ACHN (cell line): ENCODE results near the gene ABHD6.
A peak's percentile ranks its signal among the peaks of the same experiment; 100 is the strongest.
"Not testable (repeated sequence)": the region's sequence is repeated elsewhere in the genome, so short reads cannot be mapped to it uniquely, and the experiment has no call there.

ENCODE experiments used
- DNase-seq: peaks from one replicate; pipeline ENCODE4 v3.0.0-alpha.2; 2015
- in situ Hi-C: cut with HindIII; loops from 2 replicates; pipeline ENCODE4 v1.10.0; 2017; ENCODE audit warnings: low sequenced_read_pairs, low pct_ligation_motif_present, low pct_unique_long_range_greater_than_20kb

The ABHD6 gene

DNA sequence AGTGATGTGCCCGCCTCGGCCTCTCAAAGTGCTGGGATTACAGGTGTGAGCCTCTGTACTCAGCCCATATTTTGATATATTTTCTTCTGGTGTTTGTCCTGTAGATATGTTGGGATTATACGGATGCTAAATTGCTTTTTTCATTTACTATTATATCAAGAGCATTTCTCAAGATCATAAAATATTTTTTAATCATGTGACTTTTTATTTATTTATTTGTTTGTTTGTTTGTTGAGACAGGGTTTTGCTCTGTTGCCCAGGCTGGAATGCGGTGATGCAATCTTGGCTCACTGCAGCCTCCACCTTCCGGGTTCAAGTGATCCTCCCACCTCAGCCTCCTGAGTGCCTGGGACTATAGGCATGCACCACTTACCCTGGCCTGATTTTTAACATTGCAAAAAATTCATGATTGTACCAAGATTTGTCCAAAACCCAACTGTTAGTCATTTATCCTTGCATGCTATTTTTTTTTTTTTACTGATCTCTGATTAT is 92.4 kb downstream of the ABHD6 start:
- in situ Hi-C loops, result no loop called here
- DNase-seq, result no peak

GRCh38 chr3:58331593-58332152 is 94.1 kb downstream of the ABHD6 start:
- DNase-seq, result no peak
- in situ Hi-C loops, result no loop called here

DNA sequence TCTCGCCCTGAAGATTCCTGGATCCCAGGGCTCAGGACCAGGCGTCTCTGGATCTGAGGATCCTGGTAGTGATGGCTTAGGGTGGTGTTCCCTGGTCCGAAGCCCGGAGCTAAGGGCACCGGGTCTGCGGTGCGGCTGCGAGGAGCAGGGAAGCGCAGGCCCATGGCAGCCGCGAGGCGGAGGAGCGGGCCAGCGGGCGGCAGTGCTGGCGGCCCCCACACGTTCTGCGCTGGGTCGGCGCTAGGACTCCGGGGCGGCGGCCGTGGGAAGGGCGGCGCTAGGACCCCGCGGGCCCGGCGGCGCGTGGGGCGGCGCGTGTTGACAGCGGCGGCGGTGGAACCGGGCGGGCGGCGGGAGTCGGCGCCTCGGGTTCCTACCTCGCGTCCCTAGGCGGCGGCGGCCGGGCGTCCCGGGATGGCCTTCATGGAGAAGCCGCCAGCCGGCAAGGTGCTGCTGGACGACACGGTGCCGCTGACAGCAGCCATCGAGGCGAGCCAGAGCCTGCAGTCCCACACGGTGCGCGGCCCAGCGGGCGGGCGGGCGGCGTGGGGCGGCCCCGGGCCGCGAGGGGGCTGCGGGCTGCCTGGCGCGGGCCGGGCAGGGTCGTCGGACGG is 95.1 kb downstream of the ABHD6 start, which contains the start of gene PXK:
Gene PXK, plus strand, starts transcription at position 318 of the 614 bp plus-strand sequence. Its CDS starts 97 bp downstream, at position 415.
- peak; percentile 67 for DNase-seq
- in situ Hi-C loops, result no loop called here

GRCh38 chr3:58333206-58334012 is 95.8 kb downstream of the ABHD6 start:
- in situ Hi-C loops, result no loop called here
- peak; percentile 29 for DNase-seq

GRCh38 chr3:58334013-58334321 is 96.4 kb downstream of the ABHD6 start:
- in situ Hi-C loops, result no loop called here
- no peak for DNase-seq

GRCh38 chr3:58334506-58334884 is 96.9 kb downstream of the ABHD6 start:
- no peak for DNase-seq
- in situ Hi-C loops, result no loop called here

DNA sequence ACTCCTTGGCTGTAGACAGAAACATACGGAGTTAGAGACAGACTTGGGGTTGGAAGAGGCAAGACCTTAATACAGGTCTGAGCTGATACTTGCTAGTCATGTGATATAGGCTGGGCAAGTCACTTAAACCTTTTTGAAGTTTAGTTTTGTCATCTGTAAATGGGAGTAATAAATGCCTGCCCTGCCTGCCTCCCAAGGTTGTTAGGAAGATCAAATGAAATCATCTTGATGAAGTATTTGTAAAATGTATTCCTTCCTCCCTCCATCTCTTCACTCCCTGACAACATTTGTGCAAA is 98.0 kb downstream of the ABHD6 start:
- no peak for DNase-seq
- in situ Hi-C loops, result no loop called here

DNA sequence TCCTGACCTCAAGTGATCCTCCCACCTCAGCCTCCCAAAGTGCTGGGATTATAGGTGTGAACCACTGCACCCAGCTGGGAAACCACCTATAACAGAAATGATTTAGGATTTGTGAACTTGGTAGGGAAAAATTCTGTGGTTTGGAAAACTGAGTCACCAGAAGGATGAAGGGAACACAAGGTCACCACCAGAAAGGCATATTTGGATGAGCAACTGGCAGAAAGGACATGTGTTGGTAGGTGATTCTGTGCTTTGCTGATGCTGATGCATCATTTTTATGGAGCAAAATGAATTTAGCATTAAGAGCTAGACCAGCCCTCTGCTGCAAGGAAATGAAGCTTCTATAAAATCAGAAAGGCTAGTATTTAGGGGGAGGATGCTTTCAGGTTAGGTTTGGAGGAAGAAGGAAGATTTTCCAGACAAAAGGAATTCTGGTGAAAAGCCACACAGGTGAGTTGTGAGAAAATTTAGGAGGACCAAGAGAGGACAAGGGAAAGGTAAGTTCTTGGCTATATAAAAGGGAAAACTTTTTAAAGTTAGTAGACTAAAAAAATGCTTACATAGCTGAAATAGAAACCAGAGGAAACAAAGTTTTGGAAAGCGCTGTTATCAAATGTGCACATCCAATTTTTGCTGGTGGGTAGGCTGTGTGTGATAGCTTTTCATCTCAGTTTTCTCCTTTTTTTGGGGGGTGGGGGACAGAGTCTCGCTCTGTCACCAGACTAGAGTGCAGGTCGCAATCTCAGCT is 98.7 kb downstream of the ABHD6 start:
- peak; percentile 43 for DNase-seq
- in situ Hi-C loops, result no loop called here

DNA sequence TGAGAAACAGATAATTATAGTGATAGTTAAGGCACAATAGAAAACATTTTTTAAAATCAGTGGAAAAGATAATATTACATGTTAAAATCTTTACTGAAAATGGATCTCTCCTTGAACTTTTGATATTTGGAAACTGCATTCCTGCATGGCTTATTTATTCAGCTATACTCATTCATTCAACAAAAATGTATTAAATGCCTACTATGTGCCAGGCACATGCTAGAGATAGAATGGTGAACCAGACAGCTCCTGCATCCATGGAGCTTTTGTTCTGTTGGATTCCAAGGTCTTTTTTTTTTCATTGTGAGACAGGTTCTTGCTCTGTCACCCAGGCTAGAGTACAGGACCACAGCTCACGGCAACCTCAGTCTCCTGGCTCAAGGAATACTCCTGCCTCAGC is 99.6 kb downstream of the ABHD6 start:
- in situ Hi-C loops, result no loop called here
- DNase-seq, result no peak

DNA sequence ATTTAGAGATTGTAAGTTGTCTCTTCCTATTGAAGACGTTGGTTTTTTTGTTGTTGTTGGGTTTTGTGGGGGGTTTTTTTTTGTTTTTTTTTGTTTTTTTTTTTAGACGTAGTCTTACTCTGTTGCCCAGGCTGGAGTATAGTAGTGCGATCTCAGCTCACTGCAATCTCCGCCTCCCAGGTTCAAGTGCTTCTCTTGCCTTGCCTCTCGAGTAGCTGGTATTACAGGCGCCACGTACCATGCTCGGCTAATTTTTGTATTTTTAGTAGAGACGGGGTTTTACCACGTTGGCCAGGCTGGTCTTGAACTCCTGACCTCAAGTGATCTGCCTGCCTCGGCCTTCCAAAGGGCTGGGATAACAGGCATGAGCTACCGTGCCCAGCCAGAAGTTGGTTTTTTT is 101.6 kb downstream of the ABHD6 start:
- DNase-seq, in situ Hi-C loops: not testable (repeated sequence)

DNA sequence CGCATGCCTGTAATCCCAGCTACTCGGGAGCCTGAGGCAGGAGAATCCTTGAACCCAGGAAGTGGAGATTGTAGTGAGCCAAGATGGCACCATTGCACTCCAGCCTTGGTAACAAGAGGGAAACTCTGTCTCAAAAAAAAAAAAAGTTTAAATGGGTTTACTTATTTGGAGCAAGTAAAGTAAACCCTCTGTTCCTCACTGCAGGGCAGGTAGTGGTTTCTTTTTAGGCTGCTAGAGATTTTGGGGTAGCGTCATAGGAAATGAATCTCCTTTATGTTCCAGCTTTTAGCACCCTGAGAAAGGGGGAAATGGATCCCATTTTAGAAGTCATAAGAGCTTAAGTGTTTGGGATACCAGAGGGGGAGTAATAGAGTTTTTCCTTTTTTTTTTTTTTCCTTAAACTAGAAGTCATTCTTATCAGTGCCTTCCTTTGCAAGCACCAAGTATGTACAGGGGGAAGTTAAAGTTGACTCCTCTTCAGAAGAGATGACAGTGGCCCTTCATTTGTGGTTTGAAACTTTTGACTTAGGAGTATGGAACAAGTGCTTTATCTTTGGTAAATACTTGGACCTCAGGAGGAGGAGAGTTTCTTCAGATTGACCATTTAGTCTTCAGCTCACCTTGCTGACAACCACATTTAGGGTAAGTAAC is 103.1 kb downstream of the ABHD6 start:
- no peak for DNase-seq
- in situ Hi-C loops, result no loop called here

GRCh38 chr3:58341376-58341775 is 103.8 kb downstream of the ABHD6 start:
- no peak for DNase-seq

DNA sequence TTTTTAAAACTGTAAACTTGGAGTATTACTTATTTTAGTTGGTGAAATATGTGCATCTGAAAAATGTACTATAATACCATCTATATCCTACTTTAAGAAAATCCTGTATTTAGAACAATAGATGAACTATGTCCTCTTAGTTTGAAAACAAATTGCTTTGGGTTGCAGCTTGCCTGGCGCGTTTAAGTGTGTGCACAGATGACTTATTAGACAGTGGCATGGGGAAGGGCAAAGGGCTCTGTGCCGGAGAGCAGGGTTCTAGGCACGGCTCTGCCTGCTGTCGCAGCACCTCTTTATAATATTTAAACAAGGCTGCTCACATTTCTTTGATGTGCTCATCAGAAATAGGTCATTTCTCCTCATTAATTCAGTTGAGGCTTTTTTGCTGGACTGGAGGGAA is 105.1 kb downstream of the ABHD6 start:
- DNase-seq, result no peak
- in situ Hi-C loops, result no loop called here

More at GRCh38 chr3:58341376-58341775, 103.8 kb downstream of the ABHD6 start:
- in situ Hi-C loops, result no loop called here
